Activated CD4-positive, alpha-beta T cell treated with anti-CD3 and anti-CD28 coated beads for 4 hours (primary cell): ENCODE results near the gene ZNF625.
"Not testable (repeated sequence)": the region's sequence is repeated elsewhere in the genome, so short reads cannot be mapped to it uniquely, and the experiment has no call there.

Experiments used
- DNase-seq, 2 donors: peaks; one replicate each; pipeline ENCODE4 v3.0.0-alpha.2; 2020

ZNF625 gene

GRCh38 chr19:12137221-12137940, 19.2 kb downstream of the ZNF625 start:
- peak in 1 of 2 donors; percentile 20 for DNase-seq

GRCh38 chr19:12133069-12133468, 23.5 kb downstream of the ZNF625 start:
- no peak for DNase-seq

- DNase-seq = no peak
Measured at GRCh38 chr19:12126707-12127106, 29.8 kb downstream of the ZNF625 start.

- DNase-seq = no peak
Measured at GRCh38 chr19:12117201-12117970, 39.1 kb downstream of the ZNF625 start.

- DNase-seq = no peak
Measured at GRCh38 chr19:12113121-12113520, 43.4 kb downstream of the ZNF625 start.

- DNase-seq = no peak
Measured at GRCh38 chr19:12112701-12113100, 43.8 kb downstream of the ZNF625 start.

GRCh38 chr19:12111943-12112637, 44.4 kb downstream of the ZNF625 start:
- no peak for DNase-seq

- no peak for DNase-seq
Measured at GRCh38 chr19:12111176-12111575, 45.4 kb downstream of the ZNF625 start.

- DNase-seq = not testable (repeated sequence)
Measured at GRCh38 chr19:12103909-12104308, 52.6 kb downstream of the ZNF625 start.

GRCh38 chr19:12098040-12098439, 58.5 kb downstream of the ZNF625 start:
- DNase-seq = no peak

- DNase-seq = no peak
Measured at GRCh38 chr19:12095111-12095790, 61.3 kb downstream of the ZNF625 start.
